Calu3 (cell line): Measurements from ENCODE around the gene EEIG1. TPM values are rescaled to one million over a fixed set of nuclear protein-coding genes. Genes with fewer than 3 reads are reported as not detected.

Experiments
- BruUV-seq: library from RNA; stranded (reverse); fragments of 400-500 nt; replicated peaks from 2 replicates; lab custom pipeline; 2021; lab: Mats Ljungman, UMichigan
- CTCF ChIA-PET: fragments of 300-600 bp; sonication (Branson Sonifier 250); formaldehyde crosslinking; loops from one replicate; lab custom pipeline; 2022; ENCODE audit warnings: antibody characterized with exemption; lab: Charles Lee
- DNase-seq: peaks from one replicate; pipeline ENCODE4 v3.0.0; 2022
- H3K27ac Mint-ChIP-seq: one replicate; pipeline ENCODE4 v1.8.0; 2022; ENCODE audit warnings: mixed read lengths; ENCODE audit not compliant: unreplicated experiment
- H3K27me3 Mint-ChIP-seq: one replicate; pipeline ENCODE4 v1.8.0; 2022; ENCODE audit warnings: mixed read lengths; ENCODE audit not compliant: unreplicated experiment
- H3K36me3 Mint-ChIP-seq: one replicate; pipeline ENCODE4 v1.8.0; 2022; ENCODE audit warnings: mild to moderate bottlenecking, moderate library complexity, mixed read lengths; ENCODE audit not compliant: insufficient read depth, unreplicated experiment
- H3K4me1 Mint-ChIP-seq: one replicate; pipeline ENCODE4 v1.8.0; 2022; ENCODE audit warnings: mild to moderate bottlenecking, low read depth, mixed read lengths; ENCODE audit not compliant: unreplicated experiment
- H3K4me3 Mint-ChIP-seq: one replicate; pipeline ENCODE4 v1.8.0; 2022; ENCODE audit warnings: mild to moderate bottlenecking, low read depth, moderate library complexity, mixed read lengths; ENCODE audit not compliant: unreplicated experiment
- H3K9me3 Mint-ChIP-seq: one replicate; pipeline ENCODE4 v1.8.0; 2022; ENCODE audit warnings: low read depth, mixed read lengths; ENCODE audit not compliant: unreplicated experiment
- intact Hi-C: fragments of 100-400 bp; cut with micrococcal nuclease; formaldehyde crosslinking; loops from one replicate; pipeline ENCODE4 v1.10.0; 2022; ENCODE audit not compliant: unreplicated experiment
- total RNA-seq: library from RNA; stranded (reverse); gene quantifications from 2 replicates; pipeline ENCODE4 v1.2.3, GENCODE V29; 2022
- TF ChIP-seq, protein P1 (sequence below): fragments of 200-600 bp; IDR thresholded peaks from one replicate; pipeline ENCODE4 v1.8.0; 2022; ENCODE audit warnings: antibody characterized with exemption; ENCODE audit not compliant: unreplicated experiment

The EEIG1 gene
- total RNA-seq, 1 experiment from 2014 or later, result 84.6 TPM

DNA sequence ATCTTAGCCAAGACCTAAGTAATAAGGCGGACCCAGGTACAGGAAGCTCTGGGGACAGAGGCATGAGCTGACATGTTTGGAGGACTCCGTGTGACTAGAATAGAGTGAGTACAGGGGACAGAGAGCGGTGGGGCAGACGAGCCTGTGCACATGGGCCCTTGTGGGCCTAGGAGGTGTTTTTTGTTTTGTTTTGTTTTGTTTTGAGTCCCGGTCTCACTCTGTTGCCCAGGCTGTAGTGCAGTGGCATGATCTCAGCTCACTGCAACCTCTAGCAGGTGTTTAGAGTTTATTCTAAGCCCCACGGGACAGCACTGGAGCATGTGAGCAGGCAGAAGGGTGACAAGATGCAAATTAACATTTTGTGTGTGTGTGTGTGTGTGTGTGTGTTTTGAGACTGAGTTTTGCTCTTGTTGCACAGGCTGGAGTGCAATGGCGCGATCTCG, 3.1 kb upstream of the EEIG1 start:
- no peak overlapping the region for H3K4me3 Mint-ChIP-seq
- no TSS peak for BruUV-seq
- no peak for DNase-seq
- H3K4me1 Mint-ChIP-seq, result peaks cover 11% of the 10 kb centered on the region
- no peak overlapping the region for H3K27ac Mint-ChIP-seq
- TF ChIP-seq, protein P1, sequence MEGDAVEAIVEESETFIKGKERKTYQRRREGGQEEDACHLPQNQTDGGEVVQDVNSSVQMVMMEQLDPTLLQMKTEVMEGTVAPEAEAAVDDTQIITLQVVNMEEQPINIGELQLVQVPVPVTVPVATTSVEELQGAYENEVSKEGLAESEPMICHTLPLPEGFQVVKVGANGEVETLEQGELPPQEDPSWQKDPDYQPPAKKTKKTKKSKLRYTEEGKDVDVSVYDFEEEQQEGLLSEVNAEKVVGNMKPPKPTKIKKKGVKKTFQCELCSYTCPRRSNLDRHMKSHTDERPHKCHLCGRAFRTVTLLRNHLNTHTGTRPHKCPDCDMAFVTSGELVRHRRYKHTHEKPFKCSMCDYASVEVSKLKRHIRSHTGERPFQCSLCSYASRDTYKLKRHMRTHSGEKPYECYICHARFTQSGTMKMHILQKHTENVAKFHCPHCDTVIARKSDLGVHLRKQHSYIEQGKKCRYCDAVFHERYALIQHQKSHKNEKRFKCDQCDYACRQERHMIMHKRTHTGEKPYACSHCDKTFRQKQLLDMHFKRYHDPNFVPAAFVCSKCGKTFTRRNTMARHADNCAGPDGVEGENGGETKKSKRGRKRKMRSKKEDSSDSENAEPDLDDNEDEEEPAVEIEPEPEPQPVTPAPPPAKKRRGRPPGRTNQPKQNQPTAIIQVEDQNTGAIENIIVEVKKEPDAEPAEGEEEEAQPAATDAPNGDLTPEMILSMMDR, result no peak
- intact Hi-C loops, result no loop called here
- no peaks in the 10 kb centered on the region for H3K9me3 Mint-ChIP-seq
- no peaks in the 10 kb centered on the region for H3K27me3 Mint-ChIP-seq
- peaks cover 29% of the 10 kb centered on the region for H3K36me3 Mint-ChIP-seq
- CTCF ChIA-PET, result no interaction called here

- H3K36me3 Mint-ChIP-seq, result peaks cover 38% of the 10 kb centered on the region
- no peak overlapping the region for H3K27ac Mint-ChIP-seq
- H3K9me3 Mint-ChIP-seq, result no peaks in the 10 kb centered on the region
- peaks cover 10% of the 10 kb centered on the region for H3K4me1 Mint-ChIP-seq
- intact Hi-C loops, result no loop called here
- TF ChIP-seq, protein P1, result no peak
- no peak overlapping the region for H3K4me3 Mint-ChIP-seq
- no TSS peak for BruUV-seq
- DNase-seq, result no peak
- no peaks in the 10 kb centered on the region for H3K27me3 Mint-ChIP-seq
- CTCF ChIA-PET, result no interaction called here
These were observed 2.1 kb upstream of the EEIG1 start for GRCh38 chr9:127982912-127983311.

DNA sequence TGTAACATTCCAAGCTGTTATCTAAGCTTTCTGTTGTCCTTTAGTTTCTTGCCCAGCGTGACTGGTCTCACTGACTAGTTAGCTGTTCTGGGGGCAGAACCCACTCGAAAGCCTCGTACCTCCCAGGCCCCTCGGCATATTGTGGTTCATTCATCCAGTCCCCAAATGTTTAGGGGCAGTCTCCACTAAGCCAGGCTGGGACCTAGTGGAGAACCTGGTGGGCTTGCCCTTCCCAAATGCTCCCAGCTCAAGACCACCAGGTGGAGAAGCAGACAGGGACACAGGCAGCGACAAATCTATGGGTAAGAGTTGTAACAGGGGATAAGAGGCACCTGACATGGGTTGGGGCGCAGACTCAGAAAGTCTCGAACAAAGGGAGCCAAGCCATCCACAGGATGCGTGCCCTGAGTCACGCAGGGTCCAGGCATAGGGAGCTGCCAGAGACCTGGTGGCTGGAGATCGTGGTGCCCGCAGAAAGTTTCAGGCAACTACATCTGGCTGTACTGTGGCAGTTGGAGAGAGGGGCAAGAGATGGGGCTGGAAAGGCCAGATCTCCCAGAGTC, 851 bp upstream of the EEIG1 start:
- CTCF ChIA-PET, result interaction anchor here (0.5 to 1.0 kb wide), 2 partner anchors 16 to 526 kb away, joined by 4 to 7 read pairs; no protein-coding TSS in a partner anchor
- Mint-ChIP-seq H3K27me3 (no peaks in the 10 kb centered on the region), H3K4me3 (peak overlapping the region; percentile 83), H3K4me1 (no peaks in the 10 kb centered on the region), H3K9me3 (no peaks in the 10 kb centered on the region), H3K36me3 (peaks cover 43% of the 10 kb centered on the region), H3K27ac (peak overlapping the region; percentile 61)
- TF ChIP-seq, protein P1, result no peak
- no TSS peak for BruUV-seq
- intact Hi-C loops, result no loop called here
- DNase-seq, result no peak

GRCh38 chr9:127980060-127980705, 606 bp downstream of the EEIG1 start:
- intact Hi-C loops, result no loop called here
- Mint-ChIP-seq H3K4me1 (peaks cover 10% of the 10 kb centered on the region), H3K27me3 (no peaks in the 10 kb centered on the region), H3K27ac (peak overlapping the region; percentile 81), H3K36me3 (peaks cover 57% of the 10 kb centered on the region), H3K4me3 (peak overlapping the region; percentile 87), H3K9me3 (no peaks in the 10 kb centered on the region)
- TSS peak; percentile 51 for BruUV-seq
- CTCF ChIA-PET, result interaction anchor here (1.0 to 1.6 kb wide), 2 partner anchors 55 to 525 kb away, joined by 4 to 7 read pairs; no protein-coding TSS in a partner anchor
- TF ChIP-seq, protein P1, result no peak
- peak; percentile 63 for DNase-seq
